HepG2 (cell line): ENCODE data around the gene MRFAP1L1. TPM values are rescaled to one million over a fixed set of nuclear protein-coding genes. Genes with fewer than 3 reads are reported as not detected.

Experiments
- AGO2 ChIP-seq: fragments of 200-400 bp; formaldehyde crosslinking; optimal IDR thresholded peaks from 2 replicates; pipeline ENCODE3; 2017; ENCODE audit warnings: mild to moderate bottlenecking, low read depth, low read length, moderate library complexity
- HNF1B ChIP-seq: sonication (generic); formaldehyde crosslinking; IDR thresholded peaks from 2 replicates; pipeline ENCODE4 v1.5.1; 2020; ENCODE audit warnings: mild to moderate bottlenecking, moderate library complexity, missing genetic modification reagents
- MAZ ChIP-seq, 2 experiments: sonication (generic) in 1 of 2; formaldehyde crosslinking in 1 of 2; IDR thresholded peaks; 2 replicates each; pipeline versions ENCODE4 v1.5.0 to v1.6.1; 2012 to 2020; ENCODE audit warnings: low read depth in 2 of 2, mild to moderate bottlenecking in 2 of 2, borderline replicate concordance in 1 of 2, improper control_type of control experiment in 1 of 2, low read length in 1 of 2, missing genetic modification reagents in 1 of 2, moderate library complexity in 1 of 2
- MIER2 ChIP-seq: IDR thresholded peaks from 2 replicates; pipeline ENCODE4 v1.6.1; 2016; ENCODE audit warnings: missing biosample characterization, missing genetic modification reagents
- PRDM10 ChIP-seq: sonication (generic); formaldehyde crosslinking; IDR thresholded peaks from 2 replicates; pipeline ENCODE4 v1.4.0; 2020; ENCODE audit warnings: low read depth, missing genetic modification reagents
- RAD21 ChIP-seq: fragments of 450-650 bp; formaldehyde crosslinking; IDR thresholded peaks from 2 replicates; pipeline ENCODE4 v1.5.0; 2020; ENCODE audit warnings: mild to moderate bottlenecking
- SAP130 ChIP-seq: IDR thresholded peaks from 2 replicates; pipeline ENCODE4 v1.6.1; 2016; ENCODE audit warnings: low read depth
- SMAD1 ChIP-seq: sonication (generic); formaldehyde crosslinking; IDR thresholded peaks from 2 replicates; pipeline ENCODE4 v1.4.0; 2020; ENCODE audit warnings: missing genetic modification reagents, low read depth, mild to moderate bottlenecking, borderline replicate concordance
- ZBTB3 ChIP-seq: sonication (generic); formaldehyde crosslinking; IDR thresholded peaks from 2 replicates; pipeline ENCODE4 v1.4.0; 2020; ENCODE audit warnings: low read depth, mild to moderate bottlenecking, moderate library complexity, missing genetic modification reagents, borderline replicate concordance
- ZBTB33 ChIP-seq: sonication (generic); formaldehyde crosslinking; IDR thresholded peaks from 2 replicates; pipeline ENCODE4 v1.4.0; 2020; ENCODE audit warnings: missing genetic modification reagents
- ZBTB38 ChIP-seq: sonication (generic); formaldehyde crosslinking; IDR thresholded peaks from 2 replicates; pipeline ENCODE4 v1.5.1; 2020; ENCODE audit warnings: mild to moderate bottlenecking, missing genetic modification reagents
- ZFX ChIP-seq: sonication (generic); formaldehyde crosslinking; IDR thresholded peaks from 2 replicates; pipeline ENCODE4 v1.4.0; 2020; ENCODE audit warnings: mild to moderate bottlenecking, low read depth, missing genetic modification reagents, moderate library complexity
- ZFY ChIP-seq: sonication (generic); formaldehyde crosslinking; IDR thresholded peaks from 2 replicates; pipeline ENCODE4 v1.4.0; 2020; ENCODE audit warnings: missing genetic modification reagents
- ZMAT3 ChIP-seq: sonication (generic); formaldehyde crosslinking; conservative IDR thresholded peaks from 2 replicates; pipeline ENCODE4 v1.7.0; 2021; ENCODE audit warnings: missing genetic modification reagents
- ZNF556 ChIP-seq: sonication (generic); formaldehyde crosslinking; IDR thresholded peaks from 2 replicates; pipeline ENCODE4 v1.4.0; 2020; ENCODE audit warnings: mild to moderate bottlenecking, missing genetic modification reagents, borderline replicate concordance
- ZNF589 ChIP-seq: sonication (generic); formaldehyde crosslinking; conservative IDR thresholded peaks from 2 replicates; pipeline ENCODE4 v1.8.0; 2022; ENCODE audit warnings: mild to moderate bottlenecking, moderate library complexity, missing genetic modification reagents
- ZSCAN22 ChIP-seq: sonication (generic); formaldehyde crosslinking; IDR thresholded peaks from 2 replicates; pipeline ENCODE4 v1.4.0; 2020; ENCODE audit warnings: mild to moderate bottlenecking, missing genetic modification reagents
- ZSCAN5A ChIP-seq: sonication (generic); formaldehyde crosslinking; IDR thresholded peaks from 2 replicates; pipeline ENCODE4 v1.8.0; 2022; ENCODE audit warnings: mild to moderate bottlenecking, missing genetic modification reagents, borderline replicate concordance
- polyA plus RNA-seq, 8 experiments: library from polyadenylated mRNA; depleted of rRNA in 3 of 8; stranded (reverse) in 7 of 8; unstranded in 1 of 8; fragments of >200 nt; fragmentation: Illumina TruSeq in 4 of 8; extraction: Trizol in 4 of 8; gene quantifications; 2 replicates each; pipeline versions ENCODE4 v1.2.1 to v1.2.3, GENCODE V29; 2011 to 2016; ENCODE audit warnings: low read depth in 4 of 8, missing spikeins in 1 of 8, mixed read lengths in 1 of 8; ENCODE audit not compliant: insufficient read depth in 1 of 8
- total RNA-seq, 5 experiments: library from RNA; depleted of rRNA; stranded (reverse); fragments of >200 nt; fragmentation: Illumina TruSeq; extraction: Trizol; gene quantifications; 2 replicates each; pipeline ENCODE4 v1.2.3, GENCODE V29; 2016; ENCODE audit warnings: low read depth in 1 of 5

Gene MRFAP1L1
- total and polyA plus RNA-seq, 2 of the 13 experiments (the other 11 are each of a cell fraction or from before 2014, with no cell fraction given): 44.8 to 76.6 TPM

GRCh38 chr4:6687947-6688878, 21.5 kb downstream of the MRFAP1L1 start (continued):
- TF ChIP-seq HNF1B (CRISPR knock-in tag) (0 out of 2 replicates have a peak, but pooled peaks have one; percentile 11), ZMAT3 (CRISPR knock-in tag) (peak; percentile 35; the same call in 1 of the 2 replicates), ZNF589 (no peak), ZFX (CRISPR knock-in tag) (peak; percentile 10; the same call in 1 of the 2 replicates), RAD21 (CRISPR knock-in tag) (peak; percentile 69), ZSCAN5A (CRISPR knock-in tag) (no peak), ZBTB3 (CRISPR knock-in tag) (0 out of 2 replicates have a peak, but pooled peaks have one; percentile 71), ZNF556 (CRISPR knock-in tag) (peak; percentile 71; the same call in 1 of the 2 replicates), ZBTB38 (CRISPR knock-in tag) (peak; percentile 90), MIER2 (CRISPR knock-in tag) (0 out of 2 replicates have a peak, but pooled peaks have one; percentile 12), ZBTB33 (CRISPR knock-in tag) (peak; percentile 51; the same call in 1 of the 2 replicates), MAZ (IDR thresholded peaks at IDR 0.05; ENCODE audit: borderline replicate concordance, low read depth, low read length) (0 out of 2 replicates have a peak, but pooled peaks have one; percentile 21), MAZ (CRISPR knock-in tag; IDR thresholded peaks at IDR 0.05; ENCODE audit: low read depth) (no peak), ZSCAN22 (CRISPR knock-in tag) (0 out of 2 replicates have a peak, but pooled peaks have one; percentile 37), PRDM10 (CRISPR knock-in tag) (peak; percentile 8; the same call in 1 of the 2 replicates), AGO2 (no peak), SMAD1 (CRISPR knock-in tag) (no peak), SAP130 (CRISPR knock-in tag) (no peak), ZFY (CRISPR knock-in tag) (no peak)
